HG03175 (cell line): ENCODE results near the gene PSEN1.

Experiments
- ATAC-seq: cut with Tn5 transposase; IDR thresholded peaks from one replicate; pipeline ENCODE4 v1.9.1; 2021; ENCODE audit warnings: mild to moderate bottlenecking, moderate library complexity; ENCODE audit not compliant: unreplicated experiment

PSEN1 gene

GRCh38 chr14:73238424-73238852 is 102.1 kb downstream of the PSEN1 start:
- no peak for ATAC-seq

GRCh38 chr14:73238941-73239340 is 102.6 kb downstream of the PSEN1 start:
- ATAC-seq, result no peak

GRCh38 chr14:73239393-73240241 is 103.3 kb downstream of the PSEN1 start:
- no peak for ATAC-seq

GRCh38 chr14:73240816-73241480 is 104.6 kb downstream of the PSEN1 start:
- ATAC-seq, result no peak

- ATAC-seq, result no peak
These were observed 105.3 kb downstream of the PSEN1 start for GRCh38 chr14:73241481-73242165.

- ATAC-seq, result no peak
These were observed 106.1 kb downstream of the PSEN1 start for GRCh38 chr14:73242357-73242901.

- ATAC-seq, result no peak
These were observed 107.0 kb downstream of the PSEN1 start for GRCh38 chr14:73243341-73243740.

- ATAC-seq, result no peak
These were observed 107.4 kb downstream of the PSEN1 start for GRCh38 chr14:73243748-73244147.

GRCh38 chr14:73244541-73245290 is 108.4 kb downstream of the PSEN1 start:
- ATAC-seq, result no peak

GRCh38 chr14:73245480-73246325 is 109.4 kb downstream of the PSEN1 start:
- ATAC-seq, result peak; percentile 56

- ATAC-seq, result no peak
These were observed 110.3 kb downstream of the PSEN1 start for GRCh38 chr14:73246387-73247150.

- ATAC-seq, result peak; percentile 53
These were observed 112.0 kb downstream of the PSEN1 start for GRCh38 chr14:73248108-73248868.

GRCh38 chr14:73249108-73249507 is 112.8 kb downstream of the PSEN1 start:
- ATAC-seq, result no peak

GRCh38 chr14:73249564-73250316 is 113.4 kb downstream of the PSEN1 start:
- no peak for ATAC-seq

- no peak for ATAC-seq
These were observed 114.0 kb downstream of the PSEN1 start for GRCh38 chr14:73250317-73250713.

GRCh38 chr14:73250781-73251500 is 114.6 kb downstream of the PSEN1 start:
- ATAC-seq, result no peak
